PC-9 (cell line): ENCODE measurements around the gene PTGR3. TPM values are rescaled to one million over a fixed set of nuclear protein-coding genes. Genes with fewer than 3 reads are reported as not detected.

Experiments
- BruUV-seq: library from RNA; stranded (reverse); fragments of 400-500 nt; replicated peaks from 2 replicates; lab custom pipeline; 2021; lab: Mats Ljungman, UMichigan
- CTCF ChIA-PET: fragments of 300-600 bp; sonication (Branson Sonifier 250); formaldehyde crosslinking; loops from one replicate; lab custom pipeline; 2022; ENCODE audit warnings: antibody characterized with exemption; lab: Charles Lee
- POLR2A ChIA-PET: fragments of 300-600 bp; sonication (Branson Sonifier 250); formaldehyde crosslinking; loops from one replicate; lab custom pipeline; 2022; ENCODE audit warnings: antibody characterized with exemption; ENCODE audit not compliant: unreplicated experiment; lab: Charles Lee
- DNase-seq, 2 experiments: peaks; one replicate each; pipeline versions ENCODE4 v3.0.0 to v3.0.0-alpha.2; 2015 to 2022; ENCODE audit warnings: mixed read lengths in 1 of 2
- H2AFZ ChIP-seq: fragments of 200-600 bp; sonication (generic); 2 replicates; pipeline ENCODE4 v1.8.1; 2017; ENCODE audit warnings: antibody characterized with exemption
- H3F3A ChIP-seq: fragments of 200-600 bp; sonication (generic); 2 replicates; pipeline ENCODE4 v1.8.1; 2017; ENCODE audit warnings: antibody characterized with exemption, mild to moderate bottlenecking, low read depth; ENCODE audit not compliant: insufficient read depth
- H3K27ac ChIP-seq: fragments of 200-600 bp; sonication (generic); 2 replicates; pipeline ENCODE4 v1.6.1; 2016; ENCODE audit warnings: mixed run types
- H3K27me3 ChIP-seq: fragments of 200-600 bp; sonication (generic); 2 replicates; pipeline ENCODE4 v1.6.1; 2016; ENCODE audit warnings: low read depth, mixed run types; ENCODE audit not compliant: insufficient read depth
- H3K36me3 ChIP-seq: fragments of 200-600 bp; sonication (generic); 2 replicates; pipeline ENCODE4 v1.6.1; 2016; ENCODE audit warnings: low read depth, mixed run types
- H3K4me1 ChIP-seq: fragments of 200-600 bp; sonication (generic); replicated peaks from 2 replicates; pipeline ENCODE4 v1.6.1; 2016; ENCODE audit warnings: mixed run types; ENCODE audit not compliant: insufficient read depth
- H3K4me2 ChIP-seq: fragments of 200-600 bp; sonication (generic); 2 replicates; pipeline ENCODE4 v1.6.1; 2017; ENCODE audit warnings: mixed run types
- H3K4me3 ChIP-seq: fragments of 200-600 bp; sonication (generic); 2 replicates; pipeline ENCODE4 v1.6.1; 2016; ENCODE audit warnings: mixed run types
- H3K79me2 ChIP-seq: fragments of 200-600 bp; sonication (generic); 2 replicates; pipeline ENCODE4 v1.6.1; 2017; ENCODE audit warnings: low read depth, mixed run types
- H3K9me2 ChIP-seq: fragments of 200-600 bp; sonication (generic); 2 replicates; pipeline ENCODE4 v1.8.1; 2017; ENCODE audit warnings: mild to moderate bottlenecking; ENCODE audit not compliant: insufficient read depth
- H3K9me3 ChIP-seq: fragments of 200-600 bp; sonication (generic); 2 replicates; pipeline ENCODE4 v1.8.1; 2016; ENCODE audit warnings: low read depth; ENCODE audit not compliant: insufficient read depth
- H4K20me1 ChIP-seq: fragments of 200-600 bp; sonication (generic); 2 replicates; pipeline ENCODE4 v1.8.1; 2017; ENCODE audit not compliant: insufficient read depth
- EZH2 ChIP-seq: fragments of 200-600 bp; sonication (generic); IDR thresholded peaks from 2 replicates; pipeline ENCODE4 v1.8.0; 2017; ENCODE audit warnings: antibody characterized with exemption, low read depth
- intact Hi-C: fragments of 100-400 bp; cut with micrococcal nuclease; formaldehyde crosslinking; loops from one replicate; pipeline ENCODE4 v1.10.0; 2022; ENCODE audit not compliant: unreplicated experiment
- total RNA-seq: library from RNA; stranded (reverse); gene quantifications from 2 replicates; pipeline ENCODE4 v1.2.3, GENCODE V29; 2021
- TF ChIP-seq, protein P1 (sequence below): fragments of 200-600 bp; sonication (generic); conservative IDR thresholded peaks from 2 replicates; pipeline ENCODE4 v1.6.1; 2017; ENCODE audit warnings: mixed run types, antibody characterized with exemption, mild to moderate bottlenecking, moderate library complexity

The PTGR3 gene
- total RNA-seq, 1 experiment from 2014 or later, result 38.4 TPM

DNA sequence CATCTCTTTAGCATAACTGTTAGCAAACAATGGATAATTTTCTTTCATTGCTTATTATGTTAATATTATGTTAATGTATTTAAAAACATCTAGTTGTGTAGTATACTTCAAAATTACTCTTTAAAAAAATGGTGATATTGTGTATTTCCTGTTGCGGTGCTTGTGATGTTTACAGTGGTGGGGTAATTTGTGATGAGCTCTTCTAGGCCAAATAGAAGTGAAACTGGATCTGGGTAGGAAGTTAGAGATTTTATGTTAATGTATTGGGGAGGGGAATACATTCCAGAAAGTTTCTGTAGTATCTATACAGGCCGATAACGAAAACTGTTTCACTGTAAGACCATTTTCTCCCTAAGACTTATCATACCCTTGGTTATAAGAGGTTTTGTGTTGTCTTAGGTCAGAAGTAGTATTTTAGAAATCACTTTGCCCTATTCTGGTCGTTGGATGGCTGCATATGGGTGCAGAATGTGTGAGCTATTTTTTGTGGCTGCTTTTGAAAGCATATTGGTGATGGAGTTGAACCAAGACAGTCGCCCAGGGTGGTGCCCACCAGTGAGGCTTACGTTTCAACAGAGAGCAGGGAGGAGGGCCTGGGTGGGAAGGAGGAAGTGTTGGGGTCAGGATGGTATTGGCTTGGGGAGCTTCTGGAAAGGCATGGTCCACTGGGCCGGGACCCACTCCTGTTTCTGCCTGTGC is 7.4 kb upstream of the PTGR3 start:
- no peak for DNase-seq
- TF ChIP-seq, protein P1, sequence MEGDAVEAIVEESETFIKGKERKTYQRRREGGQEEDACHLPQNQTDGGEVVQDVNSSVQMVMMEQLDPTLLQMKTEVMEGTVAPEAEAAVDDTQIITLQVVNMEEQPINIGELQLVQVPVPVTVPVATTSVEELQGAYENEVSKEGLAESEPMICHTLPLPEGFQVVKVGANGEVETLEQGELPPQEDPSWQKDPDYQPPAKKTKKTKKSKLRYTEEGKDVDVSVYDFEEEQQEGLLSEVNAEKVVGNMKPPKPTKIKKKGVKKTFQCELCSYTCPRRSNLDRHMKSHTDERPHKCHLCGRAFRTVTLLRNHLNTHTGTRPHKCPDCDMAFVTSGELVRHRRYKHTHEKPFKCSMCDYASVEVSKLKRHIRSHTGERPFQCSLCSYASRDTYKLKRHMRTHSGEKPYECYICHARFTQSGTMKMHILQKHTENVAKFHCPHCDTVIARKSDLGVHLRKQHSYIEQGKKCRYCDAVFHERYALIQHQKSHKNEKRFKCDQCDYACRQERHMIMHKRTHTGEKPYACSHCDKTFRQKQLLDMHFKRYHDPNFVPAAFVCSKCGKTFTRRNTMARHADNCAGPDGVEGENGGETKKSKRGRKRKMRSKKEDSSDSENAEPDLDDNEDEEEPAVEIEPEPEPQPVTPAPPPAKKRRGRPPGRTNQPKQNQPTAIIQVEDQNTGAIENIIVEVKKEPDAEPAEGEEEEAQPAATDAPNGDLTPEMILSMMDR, result no peak
- TF ChIP-seq EZH2, result no peak
- Histone ChIP-seq H3K36me3 (no peaks in the 10 kb centered on the region), H3K27me3 (no peaks in the 10 kb centered on the region), H3K79me2 (no peaks in the 10 kb centered on the region), H3F3A (peaks cover 16% of the 10 kb centered on the region), H4K20me1 (no peaks in the 10 kb centered on the region), H3K4me2 (no peak overlapping the region), H3K9me2 (no peaks in the 10 kb centered on the region), H3K27ac (no peak overlapping the region), H2AFZ (no peak overlapping the region), H3K4me3 (no peak overlapping the region), H3K9me3 (no peaks in the 10 kb centered on the region), H3K4me1 (peaks cover 19% of the 10 kb centered on the region)
- intact Hi-C loops, result no loop called here
- ChIA-PET POLR2A (no interaction called here), CTCF (no interaction called here)
- no TSS peak for BruUV-seq

DNA sequence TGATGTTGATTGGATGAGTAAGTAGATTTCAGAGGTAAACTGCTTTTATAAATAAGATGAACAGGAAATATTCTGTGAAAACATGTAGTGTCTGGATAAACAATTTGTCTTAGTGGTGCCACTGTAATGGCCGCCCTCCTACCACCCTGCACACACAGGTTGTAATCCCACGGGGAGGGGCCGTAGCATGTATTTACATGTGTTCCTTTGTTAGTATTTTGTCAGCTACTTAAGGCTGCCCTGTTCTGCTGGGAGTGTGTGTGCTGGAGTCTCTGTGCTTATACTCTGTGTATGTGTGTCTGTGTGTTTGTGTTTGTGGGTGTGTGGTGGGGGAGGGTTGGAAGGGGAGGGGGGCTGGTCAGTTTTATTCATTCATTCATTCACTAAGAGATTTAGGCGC is 6.7 kb upstream of the PTGR3 start:
- H3K9me3 ChIP-seq, result no peaks in the 10 kb centered on the region
- no peak overlapping the region for H2AFZ ChIP-seq
- intact Hi-C loops, result no loop called here
- H3K4me1 ChIP-seq, result peaks cover 19% of the 10 kb centered on the region
- H3K4me3 ChIP-seq, result no peak overlapping the region
- H3K36me3 ChIP-seq, result no peaks in the 10 kb centered on the region
- H3F3A ChIP-seq, result peaks cover 16% of the 10 kb centered on the region
- H3K79me2 ChIP-seq, result no peaks in the 10 kb centered on the region
- H3K4me2 ChIP-seq, result no peak overlapping the region
- no TSS peak for BruUV-seq
- H4K20me1 ChIP-seq, result no peaks in the 10 kb centered on the region
- H3K27ac ChIP-seq, result no peak overlapping the region
- H3K9me2 ChIP-seq, result no peaks in the 10 kb centered on the region
- TF ChIP-seq, protein P1, result no peak
- TF ChIP-seq EZH2, result no peak
- H3K27me3 ChIP-seq, result no peaks in the 10 kb centered on the region
- ChIA-PET CTCF (no interaction called here), POLR2A (no interaction called here)
- no peak for DNase-seq

GRCh38 chr18:75214766-75215510 is 6.0 kb upstream of the PTGR3 start:
- Histone ChIP-seq H2AFZ (no peak overlapping the region), H3K9me2 (no peaks in the 10 kb centered on the region), H3K27ac (no peak overlapping the region), H3K4me1 (peaks cover 25% of the 10 kb centered on the region), H3K36me3 (no peaks in the 10 kb centered on the region), H3K4me2 (no peak overlapping the region), H3K4me3 (no peak overlapping the region), H4K20me1 (no peaks in the 10 kb centered on the region), H3K27me3 (no peaks in the 10 kb centered on the region), H3F3A (peaks cover 22% of the 10 kb centered on the region), H3K9me3 (no peaks in the 10 kb centered on the region), H3K79me2 (no peaks in the 10 kb centered on the region)
- intact Hi-C loops, result no loop called here
- CTCF ChIA-PET, result no interaction called here
- BruUV-seq, result no TSS peak
- no peak for DNase-seq
- no peak for TF ChIP-seq EZH2
- TF ChIP-seq, protein P1, result no peak
- POLR2A ChIA-PET, result no interaction called here
